GM18517 (cell line): ENCODE data around the gene C22orf15.

Experiments used
- ATAC-seq: cut with Tn5 transposase; IDR thresholded peaks from one replicate; pipeline ENCODE4 v1.9.1; 2021; ENCODE audit warnings: mild to moderate bottlenecking, moderate library complexity; ENCODE audit not compliant: unreplicated experiment

The C22orf15 gene

DNA sequence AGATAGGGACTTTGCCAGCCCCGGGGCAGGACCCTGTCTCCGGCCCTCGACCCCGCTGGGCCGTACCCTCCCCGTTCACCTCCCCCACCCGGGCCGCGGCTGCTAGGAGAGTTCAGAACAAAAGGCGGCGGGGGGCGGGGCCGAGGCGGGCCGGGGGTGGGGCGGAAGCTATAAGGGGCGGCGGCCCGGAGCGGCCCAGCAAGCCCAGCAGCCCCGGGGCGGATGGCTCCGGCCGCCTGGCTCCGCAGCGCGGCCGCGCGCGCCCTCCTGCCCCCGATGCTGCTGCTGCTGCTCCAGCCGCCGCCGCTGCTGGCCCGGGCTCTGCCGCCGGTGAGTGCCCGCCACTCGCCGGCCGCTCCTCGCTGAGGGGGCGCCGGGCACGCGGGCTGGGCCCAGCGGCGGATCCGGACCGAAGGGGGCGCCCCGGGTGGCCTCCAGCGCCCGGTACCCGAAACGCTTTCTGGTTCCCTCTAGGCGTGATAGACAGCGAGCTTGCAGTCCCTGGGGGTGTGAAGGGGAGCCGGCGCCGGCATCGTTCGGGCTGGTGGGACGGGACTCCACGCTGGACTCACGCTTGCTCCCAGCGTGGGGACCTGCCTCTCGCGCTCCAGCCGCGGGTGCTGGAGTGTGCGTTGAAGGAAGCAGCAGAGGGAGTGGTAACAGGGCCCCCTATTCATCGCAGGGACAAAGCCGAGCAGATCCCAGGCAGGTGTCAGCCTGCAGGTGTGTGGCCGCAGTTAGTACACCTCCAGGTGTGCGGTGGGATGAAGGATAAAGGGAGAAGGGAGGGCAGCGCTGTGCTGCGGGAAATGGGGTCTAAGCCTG, 10.1 kb downstream of the C22orf15 start, which contains the start of gene MMP11:
TSS of gene MMP11 (plus strand) at position 201 of the 825 bp plus-strand sequence. CDS start at position 223, 22 bp downstream.
- ATAC-seq, result no peak

DNA sequence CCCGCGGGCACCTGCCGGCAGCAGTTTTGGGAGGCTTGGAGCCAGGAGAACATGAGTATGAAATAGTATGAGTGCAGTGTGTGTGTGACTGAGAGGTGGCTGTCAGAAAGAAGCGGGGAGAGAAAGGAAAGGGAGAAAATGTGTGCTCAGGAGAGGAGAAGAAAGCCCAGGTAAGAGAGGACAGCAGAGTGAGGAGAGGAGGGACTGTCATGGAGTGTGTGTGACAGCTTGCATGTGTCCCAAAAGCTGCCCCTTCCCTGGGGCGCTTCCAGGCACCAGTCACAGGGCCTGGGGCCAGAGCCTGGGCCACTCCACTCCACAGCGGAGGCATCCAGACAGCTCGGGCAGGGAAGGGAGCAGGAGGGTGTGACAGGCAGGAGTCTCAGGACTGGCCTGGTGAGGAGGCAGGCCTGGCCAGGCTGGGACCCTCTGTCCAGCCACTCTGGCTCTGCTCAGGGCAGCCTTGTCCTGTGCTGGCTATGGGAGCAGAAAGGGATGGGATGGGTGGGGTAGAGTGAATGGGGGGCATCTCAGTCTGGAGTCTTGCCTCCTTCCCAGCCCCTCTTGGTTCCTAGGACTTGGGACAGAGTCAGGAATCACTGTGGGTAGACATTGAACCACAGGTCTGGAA, 10.8 kb downstream of the C22orf15 start:
- ATAC-seq, result no peak

DNA sequence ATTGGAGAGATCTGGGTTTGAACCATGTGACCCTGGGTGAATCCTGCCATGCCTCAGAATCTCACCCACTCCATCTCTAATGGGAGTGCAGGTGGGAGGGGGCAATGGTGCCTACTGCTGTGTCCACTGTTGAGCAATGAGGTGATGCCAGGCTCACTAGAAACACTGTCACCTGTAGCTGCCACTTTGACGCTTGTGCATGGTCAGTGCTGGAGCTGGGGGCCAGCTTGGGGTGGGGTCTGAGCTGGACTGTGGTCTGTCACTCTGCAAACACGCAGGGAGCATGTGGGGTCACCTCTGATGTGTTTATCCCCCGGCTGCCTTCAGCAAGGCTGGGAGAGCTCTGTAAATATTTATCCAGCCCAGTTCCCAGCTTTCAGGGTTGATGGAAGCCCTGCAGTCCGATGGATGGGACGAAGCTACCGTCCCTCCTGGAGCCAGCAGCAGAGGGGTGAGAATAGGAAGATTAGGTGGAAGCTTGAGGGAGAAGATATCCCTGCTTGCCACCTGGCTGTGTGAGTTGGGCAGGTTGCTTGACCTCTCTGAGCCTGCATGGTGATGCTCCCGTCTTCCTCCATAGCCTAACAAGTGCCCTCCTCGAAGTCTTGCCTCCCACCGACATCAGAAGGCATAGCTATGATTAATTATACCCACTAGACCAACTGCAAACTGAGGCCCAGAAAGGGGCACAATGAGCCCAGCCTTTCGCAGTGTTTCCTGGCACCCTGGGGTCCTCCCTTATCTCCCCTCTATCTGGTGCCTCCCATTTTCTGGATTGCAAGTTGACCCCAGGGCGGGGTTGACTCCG, 11.5 kb downstream of the C22orf15 start:
- no peak for ATAC-seq

DNA sequence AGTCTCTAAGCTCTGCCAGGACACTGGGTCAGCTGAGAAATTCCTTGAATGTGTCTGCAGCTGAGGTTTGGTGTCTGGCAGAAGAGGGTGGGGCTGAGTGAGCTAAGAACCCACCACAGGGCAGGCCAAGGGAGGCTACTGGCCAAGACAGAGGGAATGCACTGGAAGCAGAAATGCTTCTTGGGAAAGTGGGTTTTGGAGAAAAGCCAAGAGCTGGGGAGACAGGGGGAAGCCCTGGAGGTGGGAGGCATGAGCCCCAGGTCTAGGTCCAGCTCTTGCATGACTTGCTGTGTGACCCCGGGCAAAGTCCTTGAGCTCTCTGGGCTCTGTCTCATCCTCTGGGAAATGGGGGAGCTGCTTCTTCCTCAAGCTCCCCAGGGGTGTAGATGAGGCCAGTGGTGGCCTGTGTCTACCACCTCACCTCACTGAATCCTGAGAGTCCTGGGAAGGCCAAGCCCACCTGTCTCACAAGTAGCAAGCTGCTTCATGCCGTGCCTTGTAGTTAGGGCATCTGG, 12.2 kb downstream of the C22orf15 start:
- no peak for ATAC-seq

DNA sequence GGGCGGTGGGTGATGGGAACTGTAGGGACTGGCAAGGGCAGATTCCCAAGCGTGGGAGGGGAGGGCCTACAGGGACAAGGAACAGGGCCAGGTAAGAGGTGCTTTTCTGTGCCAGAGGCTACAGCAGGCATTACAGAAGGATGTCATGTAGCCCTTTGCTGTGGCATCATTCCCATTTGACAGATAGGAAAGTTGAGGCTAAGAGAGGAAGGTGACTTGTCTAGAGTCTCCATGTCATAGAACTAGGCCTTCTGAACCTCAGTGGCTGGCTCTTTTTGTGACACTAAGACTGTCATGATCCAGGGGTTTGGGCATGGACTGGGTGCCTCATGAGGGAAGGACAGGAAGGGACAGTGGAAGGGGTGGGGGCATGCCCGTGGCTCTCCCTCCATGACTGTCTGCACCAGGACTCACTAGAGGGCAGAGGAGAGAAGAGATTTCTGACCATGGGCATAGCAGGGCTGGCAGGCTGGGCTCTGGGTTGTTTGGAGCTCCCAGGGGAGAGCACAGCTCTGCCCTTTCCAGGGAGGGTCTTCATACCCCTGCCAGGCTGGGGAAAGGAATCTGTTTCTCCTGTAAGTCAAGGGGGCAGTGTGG, 13.1 kb downstream of the C22orf15 start:
- ATAC-seq, result no peak

DNA sequence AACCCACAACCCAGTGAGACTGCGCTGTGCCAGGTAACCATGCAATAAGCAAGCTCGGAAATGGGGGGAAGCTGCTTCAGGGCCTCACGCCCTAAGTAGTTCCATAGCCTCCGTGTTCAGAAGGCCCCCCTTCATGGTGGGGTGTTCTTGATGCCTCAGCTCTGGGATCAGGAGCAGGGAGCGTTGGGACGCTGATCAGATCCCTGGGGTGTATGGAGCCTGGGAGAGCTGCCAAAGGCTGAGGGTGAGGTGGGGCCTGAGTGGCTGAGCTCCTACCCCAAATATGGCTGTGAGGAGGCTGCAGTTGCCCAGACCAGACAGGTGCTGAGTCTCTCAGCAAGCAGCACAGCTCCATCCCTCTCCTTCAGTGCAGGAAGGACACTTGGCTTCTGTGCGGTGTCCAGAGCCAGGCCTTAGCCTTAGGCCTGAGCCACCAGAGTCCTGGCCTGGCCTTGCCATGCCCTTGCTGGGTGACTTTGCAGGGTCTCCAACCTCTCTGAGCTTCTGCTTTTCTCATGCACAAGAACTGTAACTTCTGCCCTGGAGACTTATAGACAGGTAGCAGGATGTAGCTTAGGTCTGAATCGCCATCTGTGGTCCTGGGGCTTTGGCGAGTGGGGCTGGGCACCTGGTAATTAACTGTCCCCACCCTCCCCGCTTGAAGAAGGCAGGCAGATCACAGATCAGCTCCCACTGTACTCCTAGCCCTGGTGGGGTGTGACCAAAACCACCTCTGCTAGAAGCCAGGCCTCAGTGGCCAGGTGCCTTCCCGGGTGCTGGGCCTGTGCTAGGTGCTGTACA, 15.2 kb downstream of the C22orf15 start:
- ATAC-seq, result no peak

DNA sequence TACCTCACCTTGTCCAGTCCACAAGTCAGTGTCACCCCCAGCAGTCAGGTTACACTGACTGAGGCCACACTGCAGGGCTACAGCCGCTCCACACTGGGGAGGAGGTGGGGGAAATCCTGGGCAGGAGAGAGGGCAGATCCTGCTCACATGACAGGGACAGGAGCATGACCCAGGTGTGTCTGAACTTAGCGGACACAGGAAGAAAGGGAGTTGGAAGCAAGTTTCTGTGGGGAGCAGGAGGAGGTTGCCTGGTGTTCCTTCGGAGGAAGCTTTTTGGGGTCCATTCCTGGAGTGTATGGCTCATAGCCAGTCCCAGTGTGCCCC, 15.7 kb downstream of the C22orf15 start:
- no peak for ATAC-seq

DNA sequence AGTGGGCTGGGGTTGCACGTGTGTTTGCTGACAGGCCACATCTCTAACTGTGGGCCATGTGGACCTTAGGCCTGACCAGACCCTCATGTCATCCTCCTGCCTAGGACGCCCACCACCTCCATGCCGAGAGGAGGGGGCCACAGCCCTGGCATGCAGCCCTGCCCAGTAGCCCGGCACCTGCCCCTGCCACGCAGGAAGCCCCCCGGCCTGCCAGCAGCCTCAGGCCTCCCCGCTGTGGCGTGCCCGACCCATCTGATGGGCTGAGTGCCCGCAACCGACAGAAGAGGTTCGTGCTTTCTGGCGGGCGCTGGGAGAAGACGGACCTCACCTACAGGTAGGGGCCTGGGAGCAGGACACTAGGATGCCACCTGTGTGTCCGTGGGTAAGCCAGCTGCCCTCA, 16.3 kb downstream of the C22orf15 start:
- no peak for ATAC-seq

DNA sequence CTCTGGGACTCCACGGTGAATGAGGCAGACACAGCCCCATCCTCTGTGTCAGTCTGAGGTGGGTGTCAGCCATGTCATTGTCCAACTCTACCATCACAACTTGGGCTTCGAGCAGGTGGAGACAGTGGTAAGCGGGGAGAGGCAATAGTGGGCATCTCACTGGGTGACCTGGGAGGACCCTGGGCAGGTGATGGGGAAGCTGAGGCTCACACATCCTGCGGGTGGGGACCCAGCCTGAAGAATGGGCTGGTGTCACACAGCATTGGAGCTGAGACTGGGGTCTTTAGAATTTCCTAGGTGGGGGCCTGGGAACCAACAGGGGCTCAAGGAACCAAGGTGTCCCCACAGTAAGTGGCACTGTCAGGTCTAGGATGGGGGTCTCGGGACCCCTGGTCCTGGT, 16.9 kb downstream of the C22orf15 start:
- ATAC-seq, result no peak

DNA sequence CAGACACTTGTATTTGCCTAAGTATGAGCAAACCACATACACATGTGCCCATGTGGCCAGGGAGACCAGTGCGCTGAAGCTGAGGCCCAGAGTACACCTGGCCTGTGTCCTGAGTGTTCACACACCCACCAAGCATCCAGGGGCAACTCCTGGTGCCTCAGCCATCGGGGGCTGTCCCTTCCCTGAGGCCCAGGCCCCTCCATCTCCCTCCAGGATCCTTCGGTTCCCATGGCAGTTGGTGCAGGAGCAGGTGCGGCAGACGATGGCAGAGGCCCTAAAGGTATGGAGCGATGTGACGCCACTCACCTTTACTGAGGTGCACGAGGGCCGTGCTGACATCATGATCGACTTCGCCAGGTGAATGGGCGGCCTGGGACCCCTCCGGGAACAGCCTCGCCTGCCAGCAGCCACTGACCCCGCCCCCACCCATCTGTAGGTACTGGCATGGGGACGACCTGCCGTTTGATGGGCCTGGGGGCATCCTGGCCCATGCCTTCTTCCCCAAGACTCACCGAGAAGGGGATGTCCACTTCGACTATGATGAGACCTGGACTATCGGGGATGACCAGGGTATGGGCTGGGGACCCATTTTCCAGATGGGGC, 17.5 kb downstream of the C22orf15 start:
- no peak for ATAC-seq

DNA sequence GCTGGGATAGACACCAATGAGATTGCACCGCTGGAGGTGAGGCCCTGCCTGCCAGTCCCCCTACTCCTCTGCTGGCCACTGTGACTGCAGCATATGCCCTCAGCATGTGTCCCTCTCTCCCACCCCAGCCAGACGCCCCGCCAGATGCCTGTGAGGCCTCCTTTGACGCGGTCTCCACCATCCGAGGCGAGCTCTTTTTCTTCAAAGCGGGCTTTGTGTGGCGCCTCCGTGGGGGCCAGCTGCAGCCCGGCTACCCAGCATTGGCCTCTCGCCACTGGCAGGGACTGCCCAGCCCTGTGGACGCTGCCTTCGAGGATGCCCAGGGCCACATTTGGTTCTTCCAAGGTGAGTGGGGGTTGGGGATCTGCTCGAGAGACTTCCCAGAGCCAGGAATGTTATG, 18.3 kb downstream of the C22orf15 start:
- ATAC-seq, result no peak

DNA sequence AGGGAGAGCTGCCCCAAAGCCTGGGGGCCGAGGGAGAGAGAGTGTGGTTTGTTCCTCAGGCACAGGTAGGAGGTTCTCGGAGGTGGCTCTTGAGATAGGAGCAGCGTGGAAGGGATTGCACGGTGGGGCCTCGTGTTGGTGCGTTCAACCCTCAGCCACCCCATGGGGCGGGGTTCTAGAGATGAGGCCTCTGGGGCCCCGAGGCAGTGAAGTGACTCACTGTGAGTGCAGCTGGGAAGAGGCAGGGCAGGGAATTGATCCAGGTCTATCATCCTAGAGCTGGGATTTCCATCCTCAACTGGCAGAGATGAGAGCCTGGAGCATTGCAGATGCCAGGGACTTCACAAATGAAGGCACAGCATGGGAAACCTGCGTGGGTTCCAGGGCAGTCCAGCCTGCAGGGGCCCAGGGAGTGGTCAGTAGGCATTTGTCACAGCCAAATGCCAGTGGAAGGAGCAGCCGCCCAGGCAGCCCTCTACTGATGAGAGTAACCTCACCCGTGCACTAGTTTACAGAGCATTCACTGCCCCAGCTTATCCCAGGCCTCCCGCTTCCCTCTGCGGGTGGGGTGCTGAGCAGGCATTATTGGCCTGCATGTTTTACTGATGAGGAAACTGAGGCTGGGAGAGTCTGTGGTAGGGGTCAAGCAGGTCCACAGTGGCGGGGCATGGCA, 18.9 kb downstream of the C22orf15 start:
- no peak for ATAC-seq

DNA sequence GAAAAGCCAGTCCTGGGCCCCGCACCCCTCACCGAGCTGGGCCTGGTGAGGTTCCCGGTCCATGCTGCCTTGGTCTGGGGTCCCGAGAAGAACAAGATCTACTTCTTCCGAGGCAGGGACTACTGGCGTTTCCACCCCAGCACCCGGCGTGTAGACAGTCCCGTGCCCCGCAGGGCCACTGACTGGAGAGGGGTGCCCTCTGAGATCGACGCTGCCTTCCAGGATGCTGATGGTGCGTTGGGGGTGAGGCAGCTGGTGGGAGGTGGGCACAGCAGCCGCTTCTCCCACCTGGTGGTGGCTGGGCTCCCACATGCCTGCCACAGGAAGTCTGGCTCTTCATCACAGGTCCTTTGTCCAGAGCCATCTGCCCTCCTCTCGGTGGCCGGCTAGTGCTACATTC, 19.5 kb downstream of the C22orf15 start:
- no peak for ATAC-seq

DNA sequence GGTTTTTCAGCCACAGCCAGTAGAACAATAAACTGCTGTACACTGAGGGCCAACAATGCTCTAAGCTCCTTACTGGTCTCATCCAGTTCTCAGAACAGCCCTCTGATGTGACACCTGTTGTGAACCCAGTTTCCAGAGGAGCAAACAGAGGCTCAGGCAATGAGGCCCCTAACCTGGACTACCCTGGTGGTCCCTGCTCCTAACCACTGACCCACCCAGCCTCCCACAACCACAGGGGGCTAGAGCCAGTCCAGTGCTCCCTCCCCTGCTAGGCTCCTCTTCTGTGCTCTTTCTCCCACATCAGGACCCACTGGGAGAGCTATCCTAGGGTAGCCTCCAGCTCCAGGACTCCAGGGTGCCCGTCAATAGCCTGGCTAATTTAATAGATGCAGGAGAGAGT, 19.9 kb downstream of the C22orf15 start:
- no peak for ATAC-seq

DNA sequence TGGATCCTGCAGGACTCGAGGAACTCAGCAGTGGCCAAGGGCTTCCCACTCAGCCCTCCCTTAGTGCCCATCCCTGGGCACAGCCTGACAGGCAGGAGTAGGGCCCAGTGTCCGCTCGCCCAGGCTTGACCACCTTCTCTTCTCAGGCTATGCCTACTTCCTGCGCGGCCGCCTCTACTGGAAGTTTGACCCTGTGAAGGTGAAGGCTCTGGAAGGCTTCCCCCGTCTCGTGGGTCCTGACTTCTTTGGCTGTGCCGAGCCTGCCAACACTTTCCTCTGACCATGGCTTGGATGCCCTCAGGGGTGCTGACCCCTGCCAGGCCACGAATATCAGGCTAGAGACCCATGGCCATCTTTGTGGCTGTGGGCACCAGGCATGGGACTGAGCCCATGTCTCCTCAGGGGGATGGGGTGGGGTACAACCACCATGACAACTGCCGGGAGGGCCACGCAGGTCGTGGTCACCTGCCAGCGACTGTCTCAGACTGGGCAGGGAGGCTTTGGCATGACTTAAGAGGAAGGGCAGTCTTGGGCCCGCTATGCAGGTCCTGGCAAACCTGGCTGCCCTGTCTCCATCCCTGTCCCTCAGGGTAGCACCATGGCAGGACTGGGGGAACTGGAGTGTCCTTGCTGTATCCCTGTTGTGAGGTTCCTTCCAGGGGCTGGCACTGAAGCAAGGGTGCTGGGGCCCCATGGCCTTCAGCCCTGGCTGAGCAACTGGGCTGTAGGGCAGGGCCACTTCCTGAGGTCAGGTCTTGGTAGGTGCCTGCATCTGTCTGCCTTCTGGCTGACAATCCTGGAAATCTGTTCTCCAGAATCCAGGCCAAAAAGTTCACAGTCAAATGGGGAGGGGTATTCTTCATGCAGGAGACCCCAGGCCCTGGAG, 20.7 kb downstream of the C22orf15 start:
- ATAC-seq, result no peak

DNA sequence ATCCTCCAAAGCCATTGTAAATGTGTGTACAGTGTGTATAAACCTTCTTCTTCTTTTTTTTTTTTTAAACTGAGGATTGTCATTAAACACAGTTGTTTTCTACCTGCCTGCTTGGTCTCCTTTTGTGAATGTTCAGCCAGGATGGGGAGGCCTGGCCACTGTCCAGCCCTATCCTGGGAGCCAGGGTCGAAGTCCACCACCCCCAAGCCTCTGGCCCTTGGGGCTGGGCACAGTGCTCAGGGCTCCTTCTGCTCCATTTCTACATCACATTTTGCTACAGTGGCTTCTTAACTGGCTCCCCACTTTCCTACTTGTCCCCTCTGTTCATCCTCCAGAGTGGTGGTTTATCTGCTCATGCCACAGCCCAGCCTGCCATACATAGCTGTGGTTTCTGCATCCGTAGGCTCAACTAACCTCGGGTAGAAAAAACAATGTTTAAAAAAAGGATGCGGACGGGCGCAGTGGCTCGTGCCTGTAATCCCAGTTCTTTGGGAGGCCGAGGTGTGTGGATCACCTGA, 21.5 kb downstream of the C22orf15 start:
- no peak for ATAC-seq

DNA sequence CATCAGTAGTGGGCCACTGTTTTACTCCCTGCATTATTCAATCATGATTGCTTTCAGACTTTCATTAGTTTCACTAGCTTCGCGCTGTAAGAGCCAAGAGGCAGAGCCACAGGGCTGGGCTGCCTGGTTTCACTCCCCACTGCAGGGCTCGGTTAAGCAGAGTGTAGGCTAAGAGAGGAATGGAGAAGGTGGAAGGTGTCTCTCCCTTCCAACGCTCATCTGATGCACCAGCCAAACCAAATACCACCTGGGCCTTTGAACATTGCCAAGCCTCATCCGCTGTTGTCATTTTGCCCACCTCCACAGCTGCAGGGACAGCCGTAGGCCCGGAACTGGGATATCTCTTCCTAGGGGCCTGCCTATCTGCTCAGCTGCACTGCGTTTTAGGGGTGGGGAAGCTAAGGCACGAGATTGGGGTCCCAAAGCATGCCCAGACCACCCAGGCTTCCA, 23.5 kb downstream of the C22orf15 start:
- ATAC-seq, result no peak
